HT-29 (cell line): ENCODE measurements around the gene NEAT1. TPM values are rescaled to one million over a fixed set of nuclear protein-coding genes. Genes with fewer than 3 reads are reported as not detected.
A peak's percentile ranks its signal among the peaks of the same experiment; 100 is the strongest.

Experiments
- DNase-seq: peaks from one replicate; pipeline ENCODE4 v3.0.0-alpha.2; 2015; ENCODE audit warnings: low spot score
- total RNA-seq: library from RNA; depleted of rRNA; stranded (reverse); fragments of >200 nt; shearing (Covaris generic); gene quantifications from 2 replicates; pipeline ENCODE4 v1.2.3, GENCODE V29; 2014

Gene NEAT1
- total RNA-seq, 1 experiment from 2014 or later: 61.5 TPM

DNA sequence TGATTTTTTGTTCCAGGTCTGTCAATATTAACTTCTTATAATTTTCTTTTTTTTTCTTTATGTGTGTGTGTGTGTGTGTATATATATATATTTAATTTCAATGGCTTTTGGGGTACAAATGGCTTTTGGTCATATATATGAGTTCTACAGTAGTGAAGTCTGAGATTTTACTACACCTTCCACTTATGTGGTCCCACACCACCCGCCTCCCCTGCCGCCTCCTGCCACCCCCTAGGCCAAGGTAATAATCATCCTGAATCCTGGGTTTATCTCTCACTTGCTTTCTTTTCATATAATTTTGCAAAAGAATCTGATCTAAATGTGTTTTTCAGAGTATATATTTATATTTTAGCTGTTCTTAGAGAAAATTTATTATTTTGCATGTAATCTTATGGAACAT lies 11.1 kb downstream of the NEAT1 start:
- DNase-seq: no peak

GRCh38 chr11:65434057-65434666 lies 11.6 kb downstream of the NEAT1 start:
- peak; percentile 50 for DNase-seq

DNA sequence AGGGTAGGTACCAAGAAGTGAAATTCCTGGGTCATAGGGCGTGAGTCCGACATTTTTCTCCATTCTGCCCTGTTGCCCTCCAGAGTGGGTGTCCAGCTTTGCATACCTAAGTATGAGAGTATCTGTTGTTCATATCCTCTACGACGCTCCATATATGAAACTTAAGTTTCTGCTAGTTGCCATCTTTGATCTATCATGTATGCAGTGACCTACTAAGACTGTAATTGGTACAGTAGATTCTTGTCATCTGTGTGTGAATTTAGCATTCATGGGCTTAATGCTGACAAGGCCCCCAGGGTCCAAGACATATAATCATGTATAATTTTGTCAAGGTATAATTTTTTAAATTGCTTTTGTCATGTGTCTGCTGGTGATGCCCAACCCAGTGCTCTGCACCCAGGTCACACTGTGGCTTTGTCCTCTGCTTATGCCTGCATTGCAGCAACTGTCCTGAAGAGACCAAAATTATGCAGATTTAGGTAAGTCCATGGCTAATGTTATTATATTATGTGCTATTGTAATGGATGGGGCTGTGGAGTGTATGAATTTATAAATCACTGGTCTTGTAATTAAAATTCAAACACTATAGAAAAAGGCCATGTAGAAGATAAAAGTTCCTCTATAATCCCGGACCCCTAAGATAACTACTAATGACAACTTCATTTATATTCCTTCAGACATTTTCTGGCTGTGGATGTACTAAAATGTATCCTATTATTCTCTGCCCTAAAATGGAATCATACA lies 12.2 kb downstream of the NEAT1 start:
- DNase-seq: peak; percentile 29

DNA sequence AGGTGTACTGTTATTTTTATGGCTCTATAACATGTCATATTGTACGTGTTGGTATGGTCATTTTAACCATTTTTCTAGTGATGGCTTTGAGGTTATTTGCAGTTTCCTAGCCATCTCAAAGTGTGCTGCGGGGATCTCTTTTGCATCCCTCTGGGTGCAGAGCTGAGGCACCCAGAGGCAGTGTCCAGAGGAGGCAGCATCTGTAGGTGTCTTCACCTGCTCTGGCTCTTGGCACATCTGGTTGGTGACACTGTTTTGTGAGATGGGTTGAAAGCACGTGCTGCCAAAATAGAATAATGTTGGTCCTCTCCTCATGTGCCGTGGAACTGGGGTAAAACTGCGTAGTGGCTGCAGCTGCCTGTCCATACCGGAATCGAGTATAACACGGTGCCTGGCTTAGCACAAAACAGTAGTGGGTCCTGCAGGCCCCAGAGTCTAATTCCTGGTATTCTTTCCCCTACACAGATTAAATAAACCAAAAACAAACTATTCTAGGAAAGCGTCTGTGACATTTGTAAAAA lies 12.9 kb downstream of the NEAT1 start:
- peak; percentile 23 for DNase-seq

- no peak for DNase-seq
These were observed 13.4 kb downstream of the NEAT1 start for GRCh38 chr11:65435981-65436411.

GRCh38 chr11:65436412-65437032 lies 13.9 kb downstream of the NEAT1 start:
- DNase-seq: peak; percentile 39

- DNase-seq: peak; percentile 8
These were observed 15.0 kb downstream of the NEAT1 start for GRCh38 chr11:65437436-65438227.

DNA sequence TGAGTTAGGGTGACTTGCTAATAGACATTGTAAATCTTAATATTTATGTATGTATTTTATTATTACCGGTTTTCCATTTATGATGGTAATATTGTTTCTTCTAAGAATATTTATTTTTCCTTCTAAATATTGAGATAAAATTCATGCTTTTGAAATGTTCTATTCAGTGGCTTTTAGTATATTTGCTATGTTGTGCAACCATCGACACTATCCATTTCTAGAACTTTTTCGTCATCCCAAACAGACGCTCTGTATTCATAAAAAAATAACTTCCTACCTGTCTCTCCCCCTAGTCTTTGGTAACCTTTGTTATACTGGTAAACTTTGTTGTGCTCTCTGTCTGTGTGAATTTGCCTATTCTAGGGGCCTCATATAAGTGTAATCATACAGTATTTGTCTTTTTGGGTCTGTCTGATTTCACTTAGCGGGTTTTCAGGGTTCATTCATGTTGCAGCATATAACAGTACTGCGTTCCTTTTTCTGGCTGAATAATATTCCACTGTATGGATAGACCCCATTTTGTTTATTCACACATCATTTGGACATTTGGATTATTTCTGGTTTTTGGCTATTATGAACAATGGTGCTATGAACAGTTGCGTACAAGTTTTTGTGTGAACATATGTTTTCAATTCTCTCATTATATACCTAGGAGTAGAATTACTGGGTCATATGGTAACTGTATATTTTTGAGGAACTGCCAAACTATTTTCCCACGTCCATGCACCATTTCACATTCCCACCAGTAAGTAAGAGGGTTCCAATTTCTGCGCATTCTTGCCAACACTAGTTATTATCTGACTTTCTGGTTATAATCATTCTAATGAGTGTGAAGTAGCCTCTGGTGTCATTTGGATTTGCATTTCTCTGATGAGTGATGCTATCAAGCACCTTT lies 15.9 kb downstream of the NEAT1 start:
- peak; percentile 20 for DNase-seq

GRCh38 chr11:65439331-65440181 lies 17.0 kb downstream of the NEAT1 start:
- DNase-seq: peak; percentile 33

DNA sequence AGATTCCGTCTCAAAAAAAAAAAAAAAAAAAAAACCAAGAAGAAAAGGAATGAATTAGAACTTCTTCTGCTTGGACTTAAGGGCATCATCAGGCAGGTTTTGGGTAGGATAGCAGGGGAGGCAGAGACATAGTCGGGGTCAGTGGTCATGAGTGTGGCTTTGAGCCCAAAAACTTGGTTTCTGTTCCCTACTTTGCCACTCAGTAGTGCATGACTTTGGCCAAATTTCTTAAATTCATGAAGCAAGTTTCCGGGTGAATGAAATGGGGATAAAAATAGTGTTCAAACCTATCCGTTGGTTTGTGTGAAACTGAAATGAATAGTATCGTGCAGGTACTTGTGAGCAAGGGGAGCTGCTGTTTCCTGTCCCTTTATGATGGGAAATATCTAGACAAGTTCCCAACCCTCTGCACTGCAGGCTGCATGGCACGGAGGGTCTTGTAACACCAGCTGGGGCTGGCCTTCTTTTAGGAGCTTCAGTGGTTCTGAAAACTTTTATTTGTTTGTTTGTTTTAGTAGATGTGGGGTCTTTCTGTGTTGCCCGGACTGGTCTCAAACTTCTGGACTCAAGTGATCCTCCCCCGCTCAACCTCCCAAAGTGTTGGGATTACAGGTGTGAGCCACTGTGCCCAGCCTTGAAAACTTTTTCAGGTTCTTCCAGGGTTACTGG lies 18.4 kb downstream of the NEAT1 start:
- peak; percentile 27 for DNase-seq

- peak; percentile 14 for DNase-seq
These were observed 20.3 kb downstream of the NEAT1 start for GRCh38 chr11:65442842-65443331.

- DNase-seq: peak; percentile 24
These were observed 21.9 kb downstream of the NEAT1 start for GRCh38 chr11:65444314-65445051.

GRCh38 chr11:65445101-65445603 lies 22.6 kb downstream of the NEAT1 start:
- DNase-seq: peak; percentile 14

- peak; percentile 10 for DNase-seq
These were observed 23.2 kb downstream of the NEAT1 start for GRCh38 chr11:65445604-65446445.

DNA sequence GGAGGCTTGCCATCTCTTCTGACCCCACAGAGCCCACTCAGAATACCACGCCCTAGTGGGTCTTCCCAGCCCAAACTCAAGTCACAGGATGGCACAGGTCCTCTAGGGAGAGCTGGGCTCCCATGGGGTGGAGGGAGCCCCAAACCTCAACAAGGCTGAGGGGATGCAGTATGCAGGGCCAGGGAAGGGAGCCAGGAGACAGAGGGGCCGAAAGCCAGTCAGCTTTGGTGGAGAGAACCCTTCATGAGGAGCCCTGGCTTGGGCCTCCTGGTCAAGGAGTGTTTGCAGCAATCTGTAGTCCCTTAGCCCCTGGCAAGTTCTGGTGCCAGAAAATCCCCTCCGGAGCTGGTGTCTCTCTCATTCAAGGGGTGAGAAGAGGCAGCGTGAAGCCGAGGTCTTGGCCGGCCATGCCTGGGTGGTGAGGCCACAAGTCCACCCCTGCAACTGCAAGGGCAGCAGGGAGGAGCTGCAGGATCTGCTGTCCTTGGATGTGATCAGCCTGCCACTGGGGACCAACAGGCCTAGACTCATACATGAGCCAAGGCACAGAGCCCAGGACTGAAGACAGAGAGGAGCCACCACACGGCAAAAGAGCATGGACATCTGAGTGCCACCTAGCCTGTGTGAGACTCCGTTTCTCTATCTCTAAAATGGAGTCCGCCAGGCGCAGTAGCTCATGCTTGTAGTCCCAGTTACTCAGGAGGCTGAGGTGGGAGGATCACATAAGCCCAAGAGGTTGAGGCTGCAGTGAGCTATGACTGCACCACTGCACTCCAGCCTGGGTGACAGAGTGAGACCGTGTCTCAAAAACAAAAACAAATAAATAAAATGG lies 24.1 kb downstream of the NEAT1 start:
- peak; percentile 20 for DNase-seq

DNA sequence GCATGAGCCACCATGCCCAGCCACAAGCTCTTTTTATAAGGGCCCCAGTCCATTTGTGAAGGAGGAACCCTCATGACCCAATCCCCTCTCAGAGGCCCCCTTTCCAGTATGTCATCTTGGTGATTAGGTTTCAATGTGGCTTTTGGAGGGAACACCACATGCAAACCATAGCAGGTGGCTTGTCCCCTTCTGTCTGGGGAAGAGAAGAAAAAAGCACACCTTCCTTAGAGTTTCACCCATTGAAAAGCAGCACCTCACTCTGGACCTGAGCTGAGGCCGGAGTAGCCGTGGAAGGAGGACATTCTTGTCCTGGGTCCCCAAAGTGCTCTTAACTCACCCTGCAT lies 25.4 kb downstream of the NEAT1 start:
- peak; percentile 2 for DNase-seq
